Esophagus squamous epithelium (tissue), 4 donors: ENCODE results near the gene SHISAL1.

Source experiments
- POLR2A ChIP-seq, 4 donors: fragments of 450-650 bp; IDR thresholded peaks; one replicate each; pipeline ENCODE4 v1.6.1; 2017; ENCODE audit warnings: antibody characterized with exemption in 4 of 4, mild to moderate bottlenecking in 4 of 4, moderate library complexity in 3 of 4
- TF ChIP-seq, protein P1 (sequence below), 6 experiments: fragments of 450-650 bp in 4 of 6; fragments of 200-600 bp in 2 of 6; sonication (generic) in 2 of 6; IDR thresholded peaks; one replicate each; pipeline ENCODE4 v1.5.1; 2016 to 2019; ENCODE audit warnings: antibody characterized with exemption in 6 of 6, mild to moderate bottlenecking in 4 of 6, moderate library complexity in 4 of 6

DNA sequence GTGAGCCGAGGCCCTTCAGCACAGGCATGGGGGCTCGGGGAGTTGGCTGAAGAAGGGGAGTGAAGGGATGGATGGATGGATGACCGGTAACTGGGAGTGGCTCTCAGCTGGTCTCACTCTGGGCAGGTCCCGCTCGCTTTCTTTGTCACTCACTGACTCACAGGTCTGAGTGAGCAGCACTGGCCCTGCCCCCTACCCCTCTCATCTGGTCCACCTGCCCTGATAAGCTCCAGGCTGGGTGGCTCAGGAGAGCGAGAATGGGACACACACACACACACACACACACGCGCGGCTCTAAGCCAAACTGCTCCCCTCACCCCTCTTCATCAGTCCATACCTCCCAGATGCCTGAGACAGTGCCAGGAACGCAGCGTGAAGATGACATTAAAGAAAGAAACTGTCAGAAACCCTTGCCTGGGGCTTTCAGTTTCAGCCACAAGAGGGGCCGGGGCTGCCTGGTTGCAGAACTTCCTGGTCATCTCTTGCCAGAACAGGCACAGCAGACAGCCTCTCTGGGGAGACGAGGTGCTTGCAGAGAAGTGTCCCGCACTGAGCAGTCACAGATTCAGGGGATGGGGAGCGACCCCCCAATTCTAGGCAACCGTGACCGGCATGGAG lies 16.5 kb upstream of the SHISAL1 start:
- TF ChIP-seq, protein P1, sequence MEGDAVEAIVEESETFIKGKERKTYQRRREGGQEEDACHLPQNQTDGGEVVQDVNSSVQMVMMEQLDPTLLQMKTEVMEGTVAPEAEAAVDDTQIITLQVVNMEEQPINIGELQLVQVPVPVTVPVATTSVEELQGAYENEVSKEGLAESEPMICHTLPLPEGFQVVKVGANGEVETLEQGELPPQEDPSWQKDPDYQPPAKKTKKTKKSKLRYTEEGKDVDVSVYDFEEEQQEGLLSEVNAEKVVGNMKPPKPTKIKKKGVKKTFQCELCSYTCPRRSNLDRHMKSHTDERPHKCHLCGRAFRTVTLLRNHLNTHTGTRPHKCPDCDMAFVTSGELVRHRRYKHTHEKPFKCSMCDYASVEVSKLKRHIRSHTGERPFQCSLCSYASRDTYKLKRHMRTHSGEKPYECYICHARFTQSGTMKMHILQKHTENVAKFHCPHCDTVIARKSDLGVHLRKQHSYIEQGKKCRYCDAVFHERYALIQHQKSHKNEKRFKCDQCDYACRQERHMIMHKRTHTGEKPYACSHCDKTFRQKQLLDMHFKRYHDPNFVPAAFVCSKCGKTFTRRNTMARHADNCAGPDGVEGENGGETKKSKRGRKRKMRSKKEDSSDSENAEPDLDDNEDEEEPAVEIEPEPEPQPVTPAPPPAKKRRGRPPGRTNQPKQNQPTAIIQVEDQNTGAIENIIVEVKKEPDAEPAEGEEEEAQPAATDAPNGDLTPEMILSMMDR (IDR thresholded peaks at IDR 0.05): no peak
- no peak for TF ChIP-seq POLR2A (IDR thresholded peaks at IDR 0.05)
